ENCODE data around the gene SLC2A6. TPM values are rescaled to one million over a fixed set of nuclear protein-coding genes. Genes with fewer than 3 reads are reported as not detected.

SLC2A6 gene
- total RNA-seq, 1 donor from 2014 or later, result 32.5 TPM

- no peak for TF ChIP-seq CTCF (IDR thresholded peaks at IDR 0.05; ENCODE audit: unreplicated experiment)
- Mint-ChIP-seq H3K4me3 (ENCODE audit: unreplicated experiment) (no peak overlapping the region), H3K27ac (ENCODE audit: unreplicated experiment) (no peak overlapping the region)
Measured at GRCh38 chr9:133473743-133474142, 5.2 kb downstream of the SLC2A6 start.

GRCh38 chr9:133472753-133473378, 6.0 kb downstream of the SLC2A6 start:
- peaks cover 4% of the 10 kb centered on the region for H3K27me3 Mint-ChIP-seq (ENCODE audit: unreplicated experiment)
- no peaks in the 10 kb centered on the region for H3K9me3 Mint-ChIP-seq (ENCODE audit: unreplicated experiment)
- TF ChIP-seq CTCF (IDR thresholded peaks at IDR 0.05; ENCODE audit: unreplicated experiment), result no peak
- peaks cover 3% of the 10 kb centered on the region for H3K36me3 Mint-ChIP-seq (ENCODE audit: low read depth, unreplicated experiment)
- no peak for DNase-seq (ENCODE audit: low spot score)
- H3K4me1 Mint-ChIP-seq (ENCODE audit: unreplicated experiment), result no peaks in the 10 kb centered on the region
- no peak overlapping the region for H3K27ac Mint-ChIP-seq (ENCODE audit: unreplicated experiment)
- H3K4me3 Mint-ChIP-seq (ENCODE audit: unreplicated experiment), result no peak overlapping the region

More at GRCh38 chr9:133473743-133474142, 5.2 kb downstream of the SLC2A6 start:
- peaks cover 4% of the 10 kb centered on the region for H3K27me3 Mint-ChIP-seq (ENCODE audit: unreplicated experiment)
- no peak for DNase-seq (ENCODE audit: low spot score)
- H3K36me3 Mint-ChIP-seq (ENCODE audit: low read depth, unreplicated experiment), result peaks cover 3% of the 10 kb centered on the region
- no peaks in the 10 kb centered on the region for H3K9me3 Mint-ChIP-seq (ENCODE audit: unreplicated experiment)
- no peaks in the 10 kb centered on the region for H3K4me1 Mint-ChIP-seq (ENCODE audit: unreplicated experiment)

GRCh38 chr9:133472277-133472645, 6.6 kb downstream of the SLC2A6 start:
- TF ChIP-seq CTCF (IDR thresholded peaks at IDR 0.05; ENCODE audit: unreplicated experiment), result no peak
- no peaks in the 10 kb centered on the region for H3K4me1 Mint-ChIP-seq (ENCODE audit: unreplicated experiment)
- H3K27me3 Mint-ChIP-seq (ENCODE audit: unreplicated experiment), result peaks cover 6% of the 10 kb centered on the region
- no peaks in the 10 kb centered on the region for H3K9me3 Mint-ChIP-seq (ENCODE audit: unreplicated experiment)
- no peak overlapping the region for H3K27ac Mint-ChIP-seq (ENCODE audit: unreplicated experiment)
- H3K36me3 Mint-ChIP-seq (ENCODE audit: low read depth, unreplicated experiment), result peaks cover 3% of the 10 kb centered on the region
- DNase-seq (ENCODE audit: low spot score), result no peak
- no peak overlapping the region for H3K4me3 Mint-ChIP-seq (ENCODE audit: unreplicated experiment)

- Mint-ChIP-seq H3K4me1 (ENCODE audit: unreplicated experiment) (no peaks in the 10 kb centered on the region), H3K27ac (ENCODE audit: unreplicated experiment) (no peak overlapping the region), H3K4me3 (ENCODE audit: unreplicated experiment) (no peak overlapping the region), H3K36me3 (ENCODE audit: low read depth, unreplicated experiment) (peaks cover 3% of the 10 kb centered on the region), H3K27me3 (ENCODE audit: unreplicated experiment) (peaks cover 6% of the 10 kb centered on the region), H3K9me3 (ENCODE audit: unreplicated experiment) (no peaks in the 10 kb centered on the region)
- TF ChIP-seq CTCF (IDR thresholded peaks at IDR 0.05; ENCODE audit: unreplicated experiment), result no peak
- no peak for DNase-seq (ENCODE audit: low spot score)
Measured at GRCh38 chr9:133471551-133472276, 7.2 kb downstream of the SLC2A6 start.

GRCh38 chr9:133470988-133471387, 7.9 kb downstream of the SLC2A6 start:
- TF ChIP-seq CTCF (IDR thresholded peaks at IDR 0.05; ENCODE audit: unreplicated experiment), result no peak
- H3K27ac Mint-ChIP-seq (ENCODE audit: unreplicated experiment), result no peak overlapping the region
- DNase-seq (ENCODE audit: low spot score), result no peak
- peaks cover 6% of the 10 kb centered on the region for H3K27me3 Mint-ChIP-seq (ENCODE audit: unreplicated experiment)
- H3K36me3 Mint-ChIP-seq (ENCODE audit: low read depth, unreplicated experiment), result peaks cover 3% of the 10 kb centered on the region
- H3K4me1 Mint-ChIP-seq (ENCODE audit: unreplicated experiment), result no peaks in the 10 kb centered on the region
- H3K4me3 Mint-ChIP-seq (ENCODE audit: unreplicated experiment), result no peak overlapping the region
- no peaks in the 10 kb centered on the region for H3K9me3 Mint-ChIP-seq (ENCODE audit: unreplicated experiment)
